WTC11 (cell line): ENCODE results near the gene PLA2G12A. TPM values are rescaled to one million over a fixed set of nuclear protein-coding genes. Genes with fewer than 3 reads are reported as not detected.

Source experiments
- ATAC-seq: fragments of 200-7000 bp; cut with Tn5 transposase; 2 replicates; pipeline ENCODE4 v1.10.0; 2021; ENCODE audit warnings: mild to moderate bottlenecking, moderate library complexity
- CTCF ChIA-PET: fragments of 300-600 bp; sonication (Branson Sonifier 250); formaldehyde crosslinking; loops from one replicate; lab custom pipeline; 2021; ENCODE audit warnings: antibody characterized with exemption; lab: Charles Lee
- POLR2A ChIA-PET: fragments of 350-600 bp; sonication (Branson Sonifier 250); formaldehyde crosslinking; loops from one replicate; lab custom pipeline; 2021; ENCODE audit warnings: antibody characterized with exemption; lab: Charles Lee
- DNase-seq: peaks from one replicate; pipeline ENCODE4 v3.0.0; 2021; ENCODE audit warnings: low spot score
- H3K27ac Mint-ChIP-seq: 2 replicates; pipeline ENCODE4 v1.8.0; 2021; ENCODE audit warnings: mixed read lengths
- H3K27me3 Mint-ChIP-seq: 2 replicates; pipeline ENCODE4 v1.8.0; 2021; ENCODE audit warnings: low read depth, mild to moderate bottlenecking, moderate library complexity, mixed read lengths
- H3K36me3 Mint-ChIP-seq: 2 replicates; pipeline ENCODE4 v1.8.0; 2021; ENCODE audit warnings: mixed read lengths
- H3K4me1 Mint-ChIP-seq: 2 replicates; pipeline ENCODE4 v1.8.0; 2022; ENCODE audit warnings: mixed read lengths
- H3K4me3 Mint-ChIP-seq: 2 replicates; pipeline ENCODE4 v1.8.0; 2021; ENCODE audit warnings: mild to moderate bottlenecking, moderate library complexity, mixed read lengths
- H3K9me3 Mint-ChIP-seq: 2 replicates; pipeline ENCODE4 v1.8.0; 2021; ENCODE audit warnings: mixed read lengths
- ATF2 ChIP-seq: sonication (generic); formaldehyde crosslinking; IDR thresholded peaks from 2 replicates; pipeline ENCODE4 v1.8.1; 2022; ENCODE audit warnings: low read depth, missing genetic modification reagents, borderline replicate concordance
- CTCF ChIP-seq: fragments of 200-600 bp; IDR thresholded peaks from 2 replicates; pipeline ENCODE4 v1.8.0; 2022; ENCODE audit warnings: antibody characterized with exemption
- ESRRA ChIP-seq: sonication (generic); formaldehyde crosslinking; IDR thresholded peaks from 2 replicates; pipeline ENCODE4 v1.8.1; 2022; ENCODE audit warnings: mild to moderate bottlenecking, missing genetic modification reagents, borderline replicate concordance
- ETV6 ChIP-seq: sonication (generic); formaldehyde crosslinking; IDR thresholded peaks from 2 replicates; pipeline ENCODE4 v1.8.1; 2022; ENCODE audit warnings: mild to moderate bottlenecking, missing genetic modification reagents
- FOXK1 ChIP-seq: sonication (generic); formaldehyde crosslinking; IDR thresholded peaks from 2 replicates; pipeline ENCODE4 v1.8.0; 2022; ENCODE audit warnings: mild to moderate bottlenecking, moderate library complexity, missing genetic modification reagents
- GABPB1 ChIP-seq: sonication (generic); formaldehyde crosslinking; IDR thresholded peaks from 2 replicates; pipeline ENCODE4 v1.8.1; 2023; ENCODE audit warnings: mild to moderate bottlenecking, missing genetic modification reagents
- JUN ChIP-seq: sonication (generic); formaldehyde crosslinking; IDR thresholded peaks from 2 replicates; pipeline ENCODE4 v1.8.0; 2023; ENCODE audit warnings: mild to moderate bottlenecking, missing genetic modification reagents
- KAT7 ChIP-seq: sonication (generic); formaldehyde crosslinking; IDR thresholded peaks from 2 replicates; pipeline ENCODE4 v1.8.1; 2023; ENCODE audit warnings: missing genetic modification reagents, mild to moderate bottlenecking, borderline replicate concordance
- MYBL2 ChIP-seq: sonication (generic); formaldehyde crosslinking; IDR thresholded peaks from 2 replicates; pipeline ENCODE4 v1.8.1; 2023; ENCODE audit warnings: mild to moderate bottlenecking, moderate library complexity, missing genetic modification reagents
- PREB ChIP-seq: sonication (generic); formaldehyde crosslinking; IDR thresholded peaks from 2 replicates; pipeline ENCODE4 v1.8.1; 2022; ENCODE audit warnings: mild to moderate bottlenecking, missing genetic modification reagents, moderate library complexity, borderline replicate concordance
- RORB ChIP-seq: fragments of 250-450 bp; sonication (Bioruptor Pico); IDR thresholded peaks from 2 replicates; pipeline ENCODE4 v1.9.0; 2021; ENCODE audit warnings: mild to moderate bottlenecking
- SOX15 ChIP-seq: fragments of 250-450 bp; sonication (Bioruptor Pico); IDR thresholded peaks from 2 replicates; pipeline ENCODE4 v1.9.0; 2021; ENCODE audit warnings: mild to moderate bottlenecking
- TP53 ChIP-seq: sonication (generic); formaldehyde crosslinking; IDR thresholded peaks from 2 replicates; pipeline ENCODE4 v1.8.1; 2023; ENCODE audit warnings: mild to moderate bottlenecking, missing genetic modification reagents
- ZBTB21 ChIP-seq: sonication (generic); formaldehyde crosslinking; IDR thresholded peaks from 2 replicates; pipeline ENCODE4 v1.8.1; 2023; ENCODE audit warnings: mild to moderate bottlenecking, missing genetic modification reagents, borderline replicate concordance
- ZMAT4 ChIP-seq: fragments of 250-450 bp; sonication (Bioruptor Pico); IDR thresholded peaks from 2 replicates; pipeline ENCODE4 v1.9.0; 2021; ENCODE audit warnings: mild to moderate bottlenecking
- ZNF416 ChIP-seq: fragments of 250-450 bp; sonication (Bioruptor Pico); IDR thresholded peaks from 2 replicates; pipeline ENCODE4 v1.9.0; 2021; ENCODE audit warnings: mild to moderate bottlenecking, inconsistent platforms
- ZNF512 ChIP-seq: sonication (generic); formaldehyde crosslinking; IDR thresholded peaks from 2 replicates; pipeline ENCODE4 v1.8.1; 2022; ENCODE audit warnings: missing genetic modification reagents, borderline replicate concordance
- total RNA-seq: library from RNA; stranded (reverse); gene quantifications from 3 replicates; pipeline ENCODE4 v1.2.3, GENCODE V29; 2021
- TF ChIP-seq, protein P1 (sequence below): fragments of 250-450 bp; sonication (Bioruptor Pico); IDR thresholded peaks from 2 replicates; pipeline ENCODE4 v1.9.0; 2021; ENCODE audit warnings: moderate library complexity, mild to moderate bottlenecking, inconsistent platforms, borderline replicate concordance
- TF ChIP-seq, protein P2 (sequence below): fragments of 250-450 bp; sonication (Bioruptor Pico); IDR thresholded peaks from 2 replicates; pipeline ENCODE4 v1.9.0; 2021; ENCODE audit warnings: mild to moderate bottlenecking
- TF ChIP-seq, protein P3 (sequence below): fragments of 250-450 bp; sonication (Bioruptor Pico); IDR thresholded peaks from 2 replicates; pipeline ENCODE4 v1.9.0; 2021; ENCODE audit warnings: mild to moderate bottlenecking, borderline replicate concordance

PLA2G12A gene
- total RNA-seq, 1 experiment from 2014 or later = 47.3 TPM

- ATAC-seq (no peak), DNase-seq (no peak)
- no peaks in the 10 kb centered on the region for H3K36me3 Mint-ChIP-seq
- H3K27me3 Mint-ChIP-seq = no peaks in the 10 kb centered on the region
- H3K27ac Mint-ChIP-seq = no peak overlapping the region
- ChIA-PET CTCF (no interaction called here), POLR2A (no interaction called here)
- no peaks in the 10 kb centered on the region for H3K9me3 Mint-ChIP-seq
- H3K4me1 Mint-ChIP-seq = 0 out of 2 replicates have a peak, but pooled peaks cover 2% of the 10 kb centered on the region
- no peak overlapping the region for H3K4me3 Mint-ChIP-seq
- no peak for TF ChIP-seq KAT7
- no peak for TF ChIP-seq TP53 (CRISPR knock-in tag)
- no peak for TF ChIP-seq ESRRA (CRISPR knock-in tag)
- TF ChIP-seq ZNF416 (CRISPR knock-in tag) = no peak
- TF ChIP-seq, protein P1, sequence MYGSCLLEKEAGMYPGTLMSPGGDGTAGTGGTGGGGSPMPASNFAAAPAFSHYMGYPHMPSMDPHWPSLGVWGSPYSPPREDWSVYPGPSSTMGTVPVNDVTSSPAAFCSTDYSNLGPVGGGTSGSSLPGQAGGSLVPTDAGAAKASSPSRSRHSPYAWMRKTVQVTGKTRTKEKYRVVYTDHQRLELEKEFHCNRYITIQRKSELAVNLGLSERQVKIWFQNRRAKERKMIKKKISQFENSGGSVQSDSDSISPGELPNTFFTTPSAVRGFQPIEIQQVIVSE = no peak
- TF ChIP-seq SOX15 (CRISPR knock-in tag) = no peak
- TF ChIP-seq CTCF = no peak
- no peak for TF ChIP-seq MYBL2 (CRISPR knock-in tag)
Measured at GRCh38 chr4:109751852-109752251, 22.0 kb upstream of the PLA2G12A start.

DNA sequence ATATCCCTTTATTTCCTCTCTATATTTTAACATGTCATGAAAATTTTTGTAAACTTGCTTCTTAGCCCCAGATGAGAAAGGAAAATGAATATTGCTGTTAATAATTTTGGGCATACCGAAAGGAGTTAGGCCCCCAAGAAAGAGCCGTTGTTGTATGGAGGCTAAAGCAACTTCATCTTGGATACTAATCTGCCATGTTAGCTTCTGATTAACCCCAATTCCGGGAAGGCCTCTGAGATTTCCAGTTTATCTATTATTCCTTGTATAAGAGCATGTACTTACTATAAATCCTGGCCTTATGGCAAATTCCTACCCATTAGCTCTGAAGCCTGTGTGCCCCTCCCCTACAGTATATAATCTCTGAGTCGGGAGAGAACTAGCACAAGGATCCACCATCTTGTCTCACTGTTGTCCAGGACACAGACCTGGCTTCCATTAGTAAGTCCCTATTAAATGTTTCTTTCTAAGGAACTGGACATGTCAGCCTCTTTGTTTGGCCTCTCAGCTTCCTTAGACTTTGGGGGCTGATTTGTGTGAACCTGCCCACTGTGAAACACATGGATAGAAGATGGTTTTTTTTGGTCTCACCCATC lies 20.9 kb upstream of the PLA2G12A start:
- ChIA-PET CTCF (no interaction called here), POLR2A (interaction anchor here (0.6 kb wide), 1 partner anchor 167 kb away, joined by 5 read pairs; no protein-coding TSS in a partner anchor)
- no peak overlapping the region for H3K27ac Mint-ChIP-seq
- no peaks in the 10 kb centered on the region for H3K36me3 Mint-ChIP-seq
- H3K4me1 Mint-ChIP-seq = 0 out of 2 replicates have a peak, but pooled peaks cover 2% of the 10 kb centered on the region
- no peak for ATAC-seq
- no peak for DNase-seq
- H3K4me3 Mint-ChIP-seq = no peak overlapping the region
- no peaks in the 10 kb centered on the region for H3K9me3 Mint-ChIP-seq
- no peaks in the 10 kb centered on the region for H3K27me3 Mint-ChIP-seq
- TF ChIP-seq ZNF512 (CRISPR knock-in tag) (no peak), ATF2 (CRISPR knock-in tag) (no peak), PREB (no peak), JUN (CRISPR knock-in tag) (no peak), ETV6 (no peak), ZMAT4 (CRISPR knock-in tag) (no peak), GABPB1 (CRISPR knock-in tag) (no peak), ZNF416 (CRISPR knock-in tag) (no peak), ZBTB21 (CRISPR knock-in tag) (no peak), FOXK1 (CRISPR knock-in tag) (no peak), RORB (CRISPR knock-in tag) (no peak)
- TF ChIP-seq, protein P2, sequence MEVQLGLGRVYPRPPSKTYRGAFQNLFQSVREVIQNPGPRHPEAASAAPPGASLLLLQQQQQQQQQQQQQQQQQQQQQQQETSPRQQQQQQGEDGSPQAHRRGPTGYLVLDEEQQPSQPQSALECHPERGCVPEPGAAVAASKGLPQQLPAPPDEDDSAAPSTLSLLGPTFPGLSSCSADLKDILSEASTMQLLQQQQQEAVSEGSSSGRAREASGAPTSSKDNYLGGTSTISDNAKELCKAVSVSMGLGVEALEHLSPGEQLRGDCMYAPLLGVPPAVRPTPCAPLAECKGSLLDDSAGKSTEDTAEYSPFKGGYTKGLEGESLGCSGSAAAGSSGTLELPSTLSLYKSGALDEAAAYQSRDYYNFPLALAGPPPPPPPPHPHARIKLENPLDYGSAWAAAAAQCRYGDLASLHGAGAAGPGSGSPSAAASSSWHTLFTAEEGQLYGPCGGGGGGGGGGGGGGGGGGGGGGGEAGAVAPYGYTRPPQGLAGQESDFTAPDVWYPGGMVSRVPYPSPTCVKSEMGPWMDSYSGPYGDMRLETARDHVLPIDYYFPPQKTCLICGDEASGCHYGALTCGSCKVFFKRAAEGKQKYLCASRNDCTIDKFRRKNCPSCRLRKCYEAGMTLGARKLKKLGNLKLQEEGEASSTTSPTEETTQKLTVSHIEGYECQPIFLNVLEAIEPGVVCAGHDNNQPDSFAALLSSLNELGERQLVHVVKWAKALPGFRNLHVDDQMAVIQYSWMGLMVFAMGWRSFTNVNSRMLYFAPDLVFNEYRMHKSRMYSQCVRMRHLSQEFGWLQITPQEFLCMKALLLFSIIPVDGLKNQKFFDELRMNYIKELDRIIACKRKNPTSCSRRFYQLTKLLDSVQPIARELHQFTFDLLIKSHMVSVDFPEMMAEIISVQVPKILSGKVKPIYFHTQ (CRISPR knock-in tag) = no peak
- TF ChIP-seq, protein P3, sequence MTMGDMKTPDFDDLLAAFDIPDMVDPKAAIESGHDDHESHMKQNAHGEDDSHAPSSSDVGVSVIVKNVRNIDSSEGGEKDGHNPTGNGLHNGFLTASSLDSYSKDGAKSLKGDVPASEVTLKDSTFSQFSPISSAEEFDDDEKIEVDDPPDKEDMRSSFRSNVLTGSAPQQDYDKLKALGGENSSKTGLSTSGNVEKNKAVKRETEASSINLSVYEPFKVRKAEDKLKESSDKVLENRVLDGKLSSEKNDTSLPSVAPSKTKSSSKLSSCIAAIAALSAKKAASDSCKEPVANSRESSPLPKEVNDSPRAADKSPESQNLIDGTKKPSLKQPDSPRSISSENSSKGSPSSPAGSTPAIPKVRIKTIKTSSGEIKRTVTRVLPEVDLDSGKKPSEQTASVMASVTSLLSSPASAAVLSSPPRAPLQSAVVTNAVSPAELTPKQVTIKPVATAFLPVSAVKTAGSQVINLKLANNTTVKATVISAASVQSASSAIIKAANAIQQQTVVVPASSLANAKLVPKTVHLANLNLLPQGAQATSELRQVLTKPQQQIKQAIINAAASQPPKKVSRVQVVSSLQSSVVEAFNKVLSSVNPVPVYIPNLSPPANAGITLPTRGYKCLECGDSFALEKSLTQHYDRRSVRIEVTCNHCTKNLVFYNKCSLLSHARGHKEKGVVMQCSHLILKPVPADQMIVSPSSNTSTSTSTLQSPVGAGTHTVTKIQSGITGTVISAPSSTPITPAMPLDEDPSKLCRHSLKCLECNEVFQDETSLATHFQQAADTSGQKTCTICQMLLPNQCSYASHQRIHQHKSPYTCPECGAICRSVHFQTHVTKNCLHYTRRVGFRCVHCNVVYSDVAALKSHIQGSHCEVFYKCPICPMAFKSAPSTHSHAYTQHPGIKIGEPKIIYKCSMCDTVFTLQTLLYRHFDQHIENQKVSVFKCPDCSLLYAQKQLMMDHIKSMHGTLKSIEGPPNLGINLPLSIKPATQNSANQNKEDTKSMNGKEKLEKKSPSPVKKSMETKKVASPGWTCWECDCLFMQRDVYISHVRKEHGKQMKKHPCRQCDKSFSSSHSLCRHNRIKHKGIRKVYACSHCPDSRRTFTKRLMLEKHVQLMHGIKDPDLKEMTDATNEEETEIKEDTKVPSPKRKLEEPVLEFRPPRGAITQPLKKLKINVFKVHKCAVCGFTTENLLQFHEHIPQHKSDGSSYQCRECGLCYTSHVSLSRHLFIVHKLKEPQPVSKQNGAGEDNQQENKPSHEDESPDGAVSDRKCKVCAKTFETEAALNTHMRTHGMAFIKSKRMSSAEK = no peak
